Vagina (tissue), 2 donors: ENCODE results near the gene IQGAP3.

ENCODE experiments used
- CTCF ChIP-seq, 3 experiments: fragments of 450-650 bp in 2 of 3; fragments of 200-600 bp in 1 of 3; sonication (generic) in 1 of 3; IDR thresholded peaks; one replicate each; pipeline ENCODE4 v1.5.1; 2017 to 2019; ENCODE audit warnings: antibody characterized with exemption in 3 of 3, mild to moderate bottlenecking in 2 of 3, moderate library complexity in 2 of 3
- POLR2A ChIP-seq, 2 donors: fragments of 450-650 bp; IDR thresholded peaks; one replicate each; pipeline ENCODE4 v1.6.1; 2017; ENCODE audit warnings: antibody characterized with exemption in 2 of 2, mild to moderate bottlenecking in 2 of 2, moderate library complexity in 2 of 2
- POLR2AphosphoS5 ChIP-seq, 2 donors: sonication (generic); formaldehyde crosslinking; IDR thresholded peaks; one replicate each; pipeline ENCODE4 v1.9.0; 2017; ENCODE audit warnings: antibody characterized with exemption in 2 of 2, mild to moderate bottlenecking in 2 of 2, low read depth in 1 of 2; ENCODE audit not compliant: insufficient read depth in 1 of 2

GRCh38 chr1:156565519-156565918 is 6.8 kb downstream of the IQGAP3 start:
- TF ChIP-seq POLR2AphosphoS5 (IDR thresholded peaks at IDR 0.05; ENCODE audit: insufficient read depth in 1 of 2, low read depth in 1 of 2) (no peak), POLR2A (IDR thresholded peaks at IDR 0.05) (no peak), CTCF (IDR thresholded peaks at IDR 0.05) (no peak)
